SK-N-MC (cell line): Measurements from ENCODE around the gene PLA2G1B.

Experiments used
- EZH2 ChIP-seq: fragments of 200-600 bp; sonication (generic); IDR thresholded peaks from one replicate; pipeline ENCODE4 v1.6.1; 2017; ENCODE audit warnings: antibody characterized with exemption
- POLR2AphosphoS5 ChIP-seq: IDR thresholded peaks from 2 replicates; pipeline ENCODE4 v1.6.1; 2012; ENCODE audit warnings: mild to moderate bottlenecking, low read depth, low read length, borderline replicate concordance

DNA sequence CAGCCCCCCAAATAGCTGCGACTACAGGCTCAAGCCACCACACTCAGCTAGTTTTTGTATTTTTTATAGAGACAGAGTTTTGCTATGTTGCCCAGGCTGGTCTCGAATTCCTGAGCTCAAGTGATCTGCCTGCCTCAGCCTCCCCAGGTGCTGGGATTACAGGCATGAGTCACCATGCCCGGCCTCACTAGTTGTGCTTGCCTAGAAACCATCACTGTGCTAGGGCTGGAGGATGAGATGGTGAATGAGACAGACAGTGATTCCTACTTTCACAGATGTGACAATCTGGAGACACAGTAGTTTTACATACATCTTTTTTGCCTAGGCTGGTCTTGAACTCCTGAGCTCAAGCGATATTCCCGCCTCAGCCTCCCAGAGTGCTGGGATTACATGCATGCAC lies 48.8 kb upstream of the PLA2G1B start:
- TF ChIP-seq POLR2AphosphoS5 (no peak), EZH2 (no peak)
